B cell (primary cell): ENCODE results near the gene HPDL. TPM values are rescaled to one million over a fixed set of nuclear protein-coding genes. Genes with fewer than 3 reads are reported as not detected.
"Not testable (repeated sequence)": the region's sequence is repeated elsewhere in the genome, so short reads cannot be mapped to it uniquely, and the experiment has no call there.

ENCODE experiments used
- ATAC-seq: fragments of 200-7000 bp; cut with Tn5 transposase; one replicate; pipeline ENCODE4 v1.10.0; 2021; ENCODE audit warnings: low read depth, mild to moderate bottlenecking, moderate number of reproducible peaks, moderate library complexity
- CTCF ChIA-PET: fragments of 350-600 bp; sonication (Branson Sonifier 250); formaldehyde crosslinking; loops from one replicate; lab custom pipeline; 2021; ENCODE audit warnings: antibody characterized with exemption, inconsistent platforms; lab: Charles Lee
- POLR2A ChIA-PET: fragments of 350-600 bp; sonication (Branson Sonifier 250); formaldehyde crosslinking; loops from one replicate; lab custom pipeline; 2021; ENCODE audit warnings: antibody characterized with exemption; lab: Charles Lee
- DNase-seq: peaks from one replicate; pipeline ENCODE4 v3.0.0; 2013
- H2AFZ ChIP-seq: 2 replicates; pipeline ENCODE4 v1.6.1; 2012; ENCODE audit warnings: mild to moderate bottlenecking, low read depth, low read length; ENCODE audit not compliant: insufficient read depth, poor library complexity, severe bottlenecking
- H3K27ac ChIP-seq, 2 donors: 1 replicate in 1 of 2; 2 replicates in 1 of 2; pipeline ENCODE4 v1.5.1; 2012 to 2013; ENCODE audit warnings: low read length in 2 of 2, mild to moderate bottlenecking in 2 of 2, moderate library complexity in 1 of 2
- H3K27me3 ChIP-seq, 4 experiments: fragments of 200-600 bp in 1 of 4; sonication (generic) in 1 of 4; replicated peaks in 1 of 4; 1 replicate in 2 of 4; 2 replicates in 2 of 4; pipeline versions ENCODE4 v1.6.1 to v1.7.0; 2013 to 2016; ENCODE audit warnings: low read length in 3 of 4, mild to moderate bottlenecking in 2 of 4, mixed read lengths in 1 of 4, moderate library complexity in 1 of 4; ENCODE audit not compliant: insufficient read depth in 4 of 4, control insufficient read depth in 3 of 4; ENCODE audit errors: control extremely low read depth in 1 of 4
- H3K36me3 ChIP-seq, 2 experiments: replicated peaks in 1 of 2; 1 replicate in 1 of 2; 2 replicates in 1 of 2; pipeline versions ENCODE4 v1.6.1 to v1.7.1; 2013; ENCODE audit warnings: low read length in 1 of 2; ENCODE audit not compliant: insufficient read depth in 2 of 2, control insufficient read depth in 1 of 2; ENCODE audit errors: control extremely low read depth in 1 of 2, extremely low read depth in 1 of 2
- H3K4me1 ChIP-seq, 2 donors: fragments of 200-600 bp in 1 of 2; sonication (generic) in 1 of 2; 1 replicate in 1 of 2; 2 replicates in 1 of 2; pipeline versions ENCODE4 v1.5.1 to v1.6.1; 2013 to 2017; ENCODE audit warnings: low read length in 2 of 2; ENCODE audit not compliant: control insufficient read depth in 2 of 2, insufficient read depth in 2 of 2
- H3K4me2 ChIP-seq: replicated peaks from 2 replicates; pipeline ENCODE3; 2012; ENCODE audit warnings: mild to moderate bottlenecking, low read depth, low read length; ENCODE audit not compliant: poor library complexity, severe bottlenecking
- H3K4me3 ChIP-seq, 5 experiments: fragments of 200-600 bp in 1 of 5; sonication (generic) in 1 of 5; 1 replicate in 3 of 5; 2 replicates in 2 of 5; pipeline versions ENCODE4 v1.5.1 to v1.7.0; 2011 to 2016; ENCODE audit warnings: low read length in 4 of 5, mild to moderate bottlenecking in 4 of 5, low read depth in 2 of 5, control low read depth in 1 of 5, moderate library complexity in 1 of 5; ENCODE audit not compliant: insufficient read depth in 1 of 5; ENCODE audit errors: control extremely low read depth in 1 of 5, extremely low read depth in 1 of 5
- H3K79me2 ChIP-seq: fragments of 200-600 bp; sonication (generic); one replicate; pipeline ENCODE4 v1.6.0; 2016; ENCODE audit warnings: low read length; ENCODE audit not compliant: control insufficient read depth, insufficient read depth
- H3K9ac ChIP-seq: fragments of 200-600 bp; sonication (generic); 2 replicates; pipeline ENCODE4 v1.6.1; 2017; ENCODE audit warnings: mild to moderate bottlenecking, low read length, moderate library complexity
- H3K9me3 ChIP-seq, 3 donors: one replicate each; pipeline versions ENCODE4 v1.6.1 to v1.7.1; 2013; ENCODE audit warnings: low read length in 2 of 3; ENCODE audit not compliant: control insufficient read depth in 2 of 3, insufficient read depth in 1 of 3; ENCODE audit errors: control extremely low read depth in 1 of 3
- H4K20me1 ChIP-seq: 2 replicates; pipeline ENCODE4 v1.6.0; 2012; ENCODE audit warnings: mild to moderate bottlenecking, low read length; ENCODE audit not compliant: insufficient read depth, control insufficient read depth, poor library complexity, severe bottlenecking
- H3K27ac Mint-ChIP-seq: one replicate; pipeline ENCODE4 v1.8.0; 2021; ENCODE audit warnings: mixed read lengths
- H3K27me3 Mint-ChIP-seq: one replicate; pipeline ENCODE4 v1.8.0; 2021; ENCODE audit warnings: mixed read lengths
- H3K4me1 Mint-ChIP-seq: one replicate; pipeline ENCODE4 v1.8.0; 2021; ENCODE audit warnings: mixed read lengths
- H3K4me3 Mint-ChIP-seq: one replicate; pipeline ENCODE4 v1.8.0; 2021; ENCODE audit warnings: mixed read lengths
- H3K9me3 Mint-ChIP-seq: one replicate; pipeline ENCODE4 v1.8.0; 2022; ENCODE audit warnings: mixed read lengths; ENCODE audit not compliant: insufficient read depth
- CTCF ChIP-seq: fragments of 200-600 bp; IDR thresholded peaks from one replicate; pipeline ENCODE4 v1.8.0; 2022; ENCODE audit warnings: antibody characterized with exemption, mild to moderate bottlenecking
- EZH2 ChIP-seq: IDR thresholded peaks from 2 replicates; pipeline ENCODE4 v1.6.1; 2012; ENCODE audit warnings: borderline replicate concordance, low read depth, mild to moderate bottlenecking, moderate library complexity, low read length; ENCODE audit not compliant: insufficient read depth, poor library complexity, severe bottlenecking
- WGBS: methylation state at CpG from one replicate; pipeline ENCODE4 v1.1.5; 2013; ENCODE audit warnings: missing lambda C conversion rate; ENCODE audit not compliant: insufficient coverage; 5-methylcytosine and 5-hydroxymethylcytosine counted together
- intact Hi-C: fragments of 100-400 bp; cut with micrococcal nuclease; formaldehyde crosslinking; loops from one replicate; pipeline ENCODE4 v1.10.0; 2022
- polyA plus RNA-seq: library from polyadenylated mRNA; depleted of rRNA; stranded (reverse); fragments of >200 nt; gene quantifications from 2 replicates; pipeline ENCODE4 v1.2.3, GENCODE V29; 2012
- total RNA-seq, 2 donors: library from RNA; stranded (reverse); fragments of 120-200 nt in 1 of 2; gene quantifications; 1 replicate in 1 of 2; 2 replicates in 1 of 2; pipeline versions ENCODE4 v1.2.3 to v1.2.4, GENCODE V29; 2013 to 2022

The HPDL gene
- total and polyA plus RNA-seq, 2 donors (not counting 1 experiment from before 2014, with no cell fraction given): 0.67 to 0.79 TPM

GRCh38 chr1:45359882-45360513 is 33.3 kb downstream of the HPDL start:
- Histone ChIP-seq H3K79me2 (peaks cover 8% of the 10 kb centered on the region), H4K20me1 (no peaks in the 10 kb centered on the region), H3K4me1 (peaks cover 7 to 12% of the 10 kb centered on the region in 2 donors), H3K9me3 (no peaks in the 10 kb centered on the region), H3K4me2 (peak overlapping the region; percentile 65), H3K36me3 (peaks cover 0 to 2% of the 10 kb centered on the region in 2 experiments), H2AFZ (peak overlapping the region; percentile 50), H3K4me3 (no peak overlapping the region), H3K27me3 (no peaks in the 10 kb centered on the region), H3K9ac (no peak overlapping the region), H3K27ac (peak overlapping the region in 1 of 2 donors; percentile 68)
- Mint-ChIP-seq H3K9me3 (no peaks in the 10 kb centered on the region), H3K4me1 (peaks cover 24% of the 10 kb centered on the region), H3K27ac (peak overlapping the region; percentile 37), H3K27me3 (no peaks in the 10 kb centered on the region), H3K4me3 (peak overlapping the region; percentile 28)
- CTCF ChIA-PET: interaction anchor here (0.6 to 12.2 kb wide), 40 partner anchors 9 to 629 kb away, joined by 3 to 478 read pairs (median 5); partner anchors contain the start of genes AKR1A1, CCDC163, MMACHC and MUTYH
- intact Hi-C loops: loop anchor here (1.0 to 5.0 kb wide), 4 partner anchors 34 to 210 kb away; no protein-coding TSS in a partner anchor
- DNase-seq (peak; percentile 77), ATAC-seq (peak; percentile 67)
- TF ChIP-seq CTCF (peak; percentile 83), EZH2 (no peak)
- POLR2A ChIA-PET: interaction anchor here (0.5 to 3.7 kb wide), 3 partner anchors 33 to 227 kb away, joined by 3 to 22 read pairs (median 3); partner anchors contain the start of gene TESK2
- WGBS: 45% methylated on average over 3 of the region's 7 CpGs

GRCh38 chr1:45360981-45361380 is 34.3 kb downstream of the HPDL start:
- H3K4me1 ChIP-seq: peaks cover 7 to 12% of the 10 kb centered on the region in 2 donors
- H3K79me2 ChIP-seq, H3K9me3 ChIP-seq, H3K27me3 Mint-ChIP-seq, H4K20me1 ChIP-seq, H3K4me3 Mint-ChIP-seq, H3K9me3 Mint-ChIP-seq, H3K36me3 ChIP-seq, H3K4me3 ChIP-seq, H2AFZ ChIP-seq, H3K27ac ChIP-seq, H3K27me3 ChIP-seq, H3K4me2 ChIP-seq, DNase-seq, ATAC-seq, H3K9ac ChIP-seq: not testable (repeated sequence)
- CTCF ChIA-PET: interaction anchor here (0.7 to 12.2 kb wide), 25 partner anchors 9 to 347 kb away, joined by 3 to 478 read pairs (median 8); partner anchors contain the start of genes CCDC163, MMACHC, TESK2 and UROD
- Mint-ChIP-seq H3K4me1 (peaks cover 23% of the 10 kb centered on the region), H3K27ac (peak overlapping the region; percentile 65)
- 96% methylated on average over 5 of the region's 7 CpGs for WGBS
- intact Hi-C loops: loop anchor here (1.0 to 5.0 kb wide), 2 partner anchors 51 to 209 kb away; no protein-coding TSS in a partner anchor
- POLR2A ChIA-PET: interaction anchor here (0.6 to 3.7 kb wide), 4 partner anchors 32 to 156 kb away, joined by 3 to 22 read pairs (median 9); partner anchors contain the start of gene TESK2
